HG03575 (cell line): Measurements from ENCODE around the gene GRP.

Experiments used
- ATAC-seq: cut with Tn5 transposase; IDR thresholded peaks from one replicate; pipeline ENCODE4 v1.9.1; 2021; ENCODE audit not compliant: unreplicated experiment, insufficient number of reproducible peaks, low FRiP score; ENCODE audit errors: extremely low read depth

GRP gene

DNA sequence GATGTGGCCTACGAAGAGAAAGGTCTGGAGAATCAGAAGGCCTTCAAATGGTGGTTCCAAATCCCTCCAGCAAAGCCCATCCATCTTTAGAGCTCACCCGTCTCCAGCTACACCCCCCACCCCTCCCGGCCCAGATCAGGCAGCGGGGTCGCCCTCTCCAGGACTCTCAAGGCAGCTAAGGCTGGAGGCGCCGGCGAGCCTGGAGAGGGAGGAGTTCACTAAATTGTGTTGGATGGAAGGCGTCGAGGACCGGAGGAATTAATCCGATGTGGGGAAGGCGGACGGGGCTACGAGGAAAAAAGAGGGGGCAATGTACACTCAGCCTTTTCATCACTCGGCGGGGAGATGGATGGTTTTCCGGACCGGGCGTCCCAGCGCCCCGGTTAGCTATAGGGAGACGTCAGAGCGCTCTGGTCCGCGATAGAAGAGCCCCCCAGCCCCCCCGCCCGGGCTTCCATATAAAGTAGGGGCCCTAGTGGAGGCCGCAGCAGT is at the start of gene GRP:
GRP (plus strand) TSS at position 487 of the 492 bp plus-strand sequence. CDS start 108 bp downstream, outside the sequence.
- ATAC-seq: no peak

DNA sequence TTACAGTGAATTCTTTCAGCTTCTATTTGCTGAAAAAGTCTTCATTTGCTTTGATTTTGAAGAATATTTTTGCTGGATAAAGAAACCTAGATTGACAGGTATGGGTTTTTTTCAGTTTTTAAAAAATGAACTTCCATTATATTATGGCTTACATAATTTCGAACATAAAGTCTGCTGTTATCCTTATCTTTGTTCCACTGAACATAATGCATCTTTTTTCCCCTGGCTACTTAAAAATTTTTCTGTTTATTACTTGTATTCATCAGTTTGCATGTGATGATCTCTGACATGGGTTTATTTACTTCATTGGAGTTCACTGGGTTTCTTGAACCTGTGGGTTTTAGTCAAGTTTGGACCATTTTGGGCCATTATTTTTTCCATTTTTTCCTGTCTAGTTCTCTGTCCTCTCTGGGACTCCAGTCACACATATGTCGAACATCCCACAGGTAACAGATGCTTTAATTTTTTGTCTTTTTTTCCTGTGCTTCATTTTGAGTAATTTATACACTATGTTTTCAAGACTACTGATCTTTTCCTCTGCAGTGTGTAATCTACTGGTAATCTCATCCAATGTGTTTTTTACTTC is 47.2 kb upstream of the GRP start:
- ATAC-seq: no peak

DNA sequence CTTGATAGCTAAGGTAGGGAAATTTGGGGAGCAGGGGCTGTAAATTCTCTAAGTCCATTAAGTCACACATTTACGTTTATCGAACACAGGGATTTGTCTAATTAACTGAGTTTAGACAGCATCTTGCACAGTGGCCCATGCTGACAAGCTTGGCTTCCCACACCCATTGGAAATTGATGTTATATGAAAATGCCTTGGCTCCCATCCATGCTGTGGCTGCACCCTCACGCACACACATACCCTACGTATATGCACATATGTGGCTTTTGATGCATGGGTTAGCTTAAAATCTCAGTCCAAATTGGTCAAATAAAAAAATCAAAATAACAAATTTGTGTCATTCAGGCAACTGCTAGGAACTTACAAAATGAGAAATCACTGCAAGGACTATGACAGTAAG is 42.5 kb upstream of the GRP start:
- ATAC-seq: no peak

DNA sequence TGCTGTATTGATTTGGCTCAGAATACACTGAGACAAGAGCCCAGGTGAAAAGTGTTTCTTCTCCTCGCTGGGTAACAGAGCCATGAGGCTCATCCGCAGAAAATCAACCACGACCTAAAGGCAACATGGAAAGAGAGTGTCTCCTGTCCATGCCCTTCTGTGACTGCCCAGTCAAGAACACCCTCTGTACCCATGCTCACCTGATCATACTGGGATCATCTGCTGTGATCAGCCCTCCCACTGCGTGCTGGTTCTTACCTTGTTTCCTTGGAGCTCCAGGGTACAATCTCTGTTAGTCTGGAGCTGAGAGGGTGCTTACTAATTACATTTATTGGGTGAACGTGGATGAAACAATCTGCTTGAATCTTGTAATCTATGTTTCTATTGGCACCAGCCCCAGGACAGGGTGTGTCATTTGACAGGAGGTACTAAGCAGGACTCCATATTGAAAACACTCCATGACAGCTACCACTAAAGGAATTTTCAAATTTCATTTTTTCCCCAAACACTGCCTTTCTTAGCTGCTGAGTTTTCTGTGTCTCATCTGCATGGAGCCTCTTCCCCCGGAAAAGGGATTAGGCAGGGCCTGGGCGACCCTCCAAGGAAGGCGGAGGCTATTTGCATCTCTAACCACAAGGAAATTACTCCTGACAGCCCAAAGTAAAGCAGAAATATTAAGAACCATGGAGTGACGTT is 39.7 kb upstream of the GRP start:
- ATAC-seq: no peak

DNA sequence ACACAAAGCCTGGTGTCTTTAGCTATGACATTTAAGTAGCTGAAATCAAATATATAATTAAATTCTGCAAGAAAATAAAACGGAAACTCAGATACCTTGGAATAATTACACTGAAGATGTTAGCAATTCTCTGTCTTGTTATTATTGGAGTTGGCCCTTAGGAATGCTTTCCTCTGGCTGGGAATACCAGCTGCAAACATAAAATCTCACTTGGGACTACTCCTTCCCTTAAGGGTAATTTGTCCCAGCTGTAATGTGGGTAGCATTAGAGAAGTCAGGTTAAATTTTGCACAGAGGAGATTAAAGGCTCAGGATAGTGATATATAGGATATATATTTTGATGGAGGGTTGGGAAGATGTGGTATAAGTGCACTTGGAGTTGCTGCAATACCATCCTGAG is 37.3 kb upstream of the GRP start:
- ATAC-seq: no peak

DNA sequence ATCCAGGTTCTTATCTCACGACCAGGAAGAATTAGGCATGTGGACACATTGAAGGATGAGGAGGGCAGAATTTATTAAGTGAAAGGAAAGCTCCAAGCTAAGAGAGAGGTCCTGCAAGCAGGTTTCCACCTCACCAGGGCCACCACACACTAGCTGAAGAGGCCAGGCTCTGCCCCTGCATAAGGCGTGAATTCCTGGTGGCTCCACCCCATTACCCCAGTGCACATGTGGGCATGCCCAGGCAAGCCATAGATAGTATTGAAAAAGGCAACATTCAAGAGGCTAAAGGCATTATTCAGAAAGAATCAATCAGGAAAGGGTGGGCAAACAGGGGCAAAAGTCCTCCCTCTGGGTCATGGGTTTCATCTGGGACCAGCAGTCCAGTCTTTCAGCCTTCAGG is 30.9 kb upstream of the GRP start:
- no peak for ATAC-seq

DNA sequence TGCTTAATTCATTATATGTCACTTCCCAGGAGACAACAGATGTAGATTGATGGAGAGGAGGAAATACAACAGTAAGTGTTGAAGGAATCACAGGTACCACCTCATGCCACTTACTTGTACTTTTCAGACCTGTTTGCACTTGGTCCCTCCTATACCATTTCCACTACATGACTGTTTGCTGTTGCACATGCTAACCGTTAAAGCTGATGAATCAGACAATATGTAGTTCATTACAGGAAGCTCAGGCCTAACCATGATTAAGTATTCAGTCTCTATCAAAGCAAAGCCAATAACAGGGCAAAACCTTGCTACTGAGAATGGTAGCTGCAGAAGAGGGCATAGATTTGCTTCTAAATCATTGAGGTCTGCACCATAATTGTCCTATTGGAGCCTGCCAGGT is 30.2 kb upstream of the GRP start:
- no peak for ATAC-seq

DNA sequence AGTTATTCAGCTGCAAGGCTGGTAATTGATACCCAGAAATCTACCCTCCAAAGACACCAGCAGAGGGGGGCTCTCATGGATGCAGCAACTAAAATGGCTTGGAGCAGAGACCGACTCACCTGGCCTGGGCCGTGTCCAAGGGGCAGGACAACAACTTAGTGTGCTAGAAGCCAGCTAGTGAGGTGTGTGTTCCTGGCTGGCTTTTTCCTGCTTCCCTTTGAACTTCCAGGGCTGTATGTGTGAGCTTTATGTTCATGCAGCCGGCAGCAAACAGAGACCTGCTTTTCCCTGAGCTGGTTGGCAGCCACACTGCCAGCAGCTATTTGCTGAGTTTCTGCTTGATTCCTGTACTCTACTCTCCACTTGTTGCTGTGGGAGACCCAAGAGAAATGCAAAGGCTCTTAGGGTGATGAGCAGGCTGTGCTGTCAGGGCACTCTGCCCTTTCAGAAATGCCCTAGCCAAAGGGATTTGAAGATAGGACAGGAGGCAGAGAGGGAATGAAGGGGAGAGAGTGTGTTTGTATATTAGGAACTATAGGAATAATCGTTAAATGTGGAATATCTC is 23.7 kb upstream of the GRP start:
- no peak for ATAC-seq

DNA sequence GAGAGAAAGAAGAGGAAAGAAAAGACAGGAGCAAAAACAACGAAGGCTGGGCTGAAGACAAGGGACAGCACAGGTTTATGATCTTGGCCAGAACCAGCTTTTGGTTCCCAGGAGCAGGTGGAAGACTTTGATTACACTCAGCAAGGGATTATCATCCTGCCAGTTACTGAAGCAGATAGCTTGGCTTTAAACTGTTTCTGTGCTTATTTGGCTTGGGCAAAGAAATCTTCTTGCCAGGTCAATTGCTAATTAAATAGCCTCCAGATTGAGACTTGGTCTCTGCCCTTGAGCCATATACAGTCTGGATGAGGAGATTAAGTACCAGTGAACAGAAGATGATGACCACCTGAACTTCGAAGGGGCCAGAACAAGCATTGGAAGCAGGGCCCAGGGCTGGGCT is 22.3 kb upstream of the GRP start:
- ATAC-seq: no peak

DNA sequence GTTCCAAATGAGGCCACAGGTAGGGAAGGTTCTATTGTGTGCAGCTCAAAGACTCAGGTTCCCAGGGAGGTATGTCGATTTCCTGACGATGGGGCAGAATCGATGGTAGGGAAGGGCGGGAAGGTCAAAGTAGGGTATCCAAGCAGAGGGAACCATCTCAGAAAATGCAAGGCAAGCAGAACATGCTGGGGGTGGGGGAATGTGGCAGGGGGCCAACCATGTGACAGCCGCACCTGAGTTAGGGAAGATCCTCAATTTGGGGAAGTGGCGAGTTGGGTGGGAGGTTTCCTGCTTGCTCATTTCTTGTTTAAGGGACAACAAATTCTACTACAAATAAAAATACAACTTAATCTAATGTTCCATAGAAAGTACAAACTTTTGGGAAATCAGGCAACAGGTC is 21.7 kb upstream of the GRP start:
- no peak for ATAC-seq

DNA sequence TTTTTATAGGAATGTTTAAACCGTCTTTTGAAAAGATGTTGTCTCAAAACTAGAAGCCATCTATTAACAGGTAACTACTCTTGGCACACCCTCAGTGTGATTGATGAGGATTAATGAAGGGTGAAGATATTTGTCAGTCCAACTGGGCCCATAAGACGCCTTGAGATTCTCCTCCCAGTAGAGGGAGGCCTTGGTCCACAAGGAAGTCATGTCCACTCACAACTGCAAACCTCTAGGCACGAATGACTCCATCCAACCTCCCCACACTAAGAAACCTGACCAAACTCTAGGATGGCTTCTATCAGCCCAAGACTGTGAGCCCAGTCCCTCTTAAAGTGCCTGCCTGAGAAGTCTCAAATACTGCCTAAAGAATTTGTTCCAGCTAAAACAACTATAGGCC is 19.2 kb upstream of the GRP start:
- ATAC-seq: no peak

DNA sequence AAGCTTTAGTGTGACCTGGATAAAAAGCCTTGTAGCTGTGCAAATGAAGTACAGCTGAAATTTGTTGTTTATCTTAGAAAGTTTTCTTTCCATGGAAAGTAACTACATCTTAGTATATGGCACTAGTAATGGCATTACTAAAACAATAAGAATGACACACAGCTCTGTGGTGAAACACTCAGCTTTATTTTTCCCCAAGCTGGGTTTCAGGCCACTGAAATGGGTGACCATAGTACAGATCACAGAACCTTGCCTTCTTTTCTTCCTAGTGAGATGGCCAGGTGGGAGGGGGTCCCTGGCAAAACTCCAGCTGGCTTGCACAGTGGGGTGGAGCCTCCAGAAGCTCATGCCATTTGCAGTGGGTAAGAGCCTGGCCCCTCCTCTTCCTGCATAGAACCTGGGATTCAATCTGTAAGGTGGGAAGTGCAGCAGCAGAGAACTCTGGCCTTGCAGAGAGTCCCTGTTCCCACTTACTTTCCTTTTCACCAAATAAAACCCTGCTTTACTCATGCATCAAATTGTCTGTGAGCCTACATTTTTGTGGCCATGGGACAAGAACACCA is 17.6 kb upstream of the GRP start:
- ATAC-seq: no peak

DNA sequence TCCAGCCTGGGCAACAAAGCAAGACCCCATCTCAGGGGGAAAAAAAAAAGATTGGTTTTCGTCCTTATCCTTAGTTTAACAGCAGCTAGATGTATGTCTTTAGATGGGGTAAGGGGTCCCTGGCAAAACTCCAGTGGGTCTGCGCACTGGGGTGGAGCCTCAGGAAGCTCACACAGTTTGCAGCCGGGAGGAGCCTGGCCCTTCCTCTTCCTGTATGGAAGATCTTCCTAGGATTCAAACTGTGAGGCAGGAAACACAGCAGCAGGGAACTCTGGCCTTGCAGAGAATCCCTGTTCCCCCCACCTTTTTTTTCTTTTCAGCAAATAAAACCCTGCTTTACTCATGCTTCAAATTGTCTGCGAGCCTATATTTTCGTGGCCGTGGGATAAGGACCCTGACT is 12.5 kb upstream of the GRP start:
- ATAC-seq: no peak

DNA sequence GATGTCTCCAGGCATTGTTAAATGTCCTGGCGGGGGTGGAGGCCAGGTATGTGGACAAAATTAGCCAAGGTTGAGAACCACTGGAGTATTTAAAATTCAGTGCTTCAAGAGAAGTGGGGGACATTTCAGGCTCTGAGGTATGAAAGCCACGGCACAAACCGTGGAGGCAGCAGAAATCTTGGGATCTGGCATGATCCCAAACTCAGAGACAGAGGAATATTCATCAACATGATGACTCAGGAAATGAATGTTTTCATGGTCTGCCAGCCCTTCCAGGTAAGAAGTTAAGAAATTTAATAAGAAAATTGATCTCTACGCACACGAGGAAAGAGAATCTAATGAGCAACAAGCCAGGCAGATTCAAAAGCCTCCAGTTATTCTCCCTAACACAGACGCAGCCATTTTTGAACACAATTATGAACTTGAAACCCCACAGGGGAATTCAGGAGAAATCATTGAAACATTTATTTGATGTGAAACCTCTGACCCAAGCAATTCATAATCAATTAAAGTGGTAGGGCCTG is 11.3 kb upstream of the GRP start:
- ATAC-seq: no peak

DNA sequence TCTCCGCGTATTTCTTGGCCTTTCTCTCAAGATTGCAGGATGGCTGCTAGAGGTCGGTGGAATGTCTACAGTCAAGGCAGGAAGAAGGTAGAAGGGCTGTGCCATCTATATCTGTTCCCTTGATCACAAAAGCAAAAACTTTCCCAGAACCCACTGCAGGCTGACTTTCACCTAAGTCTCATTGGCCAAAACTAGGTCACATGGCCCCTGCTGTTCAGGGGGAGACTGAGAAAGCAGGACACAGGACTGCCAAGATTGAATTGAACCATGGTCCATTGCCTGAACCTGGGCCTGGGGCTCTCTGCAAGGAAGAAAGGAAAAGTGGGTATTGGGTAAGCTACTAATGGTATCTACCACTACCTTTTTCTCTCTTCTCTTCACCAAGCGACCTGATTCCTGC is 9.7 kb upstream of the GRP start:
- ATAC-seq: no peak

DNA sequence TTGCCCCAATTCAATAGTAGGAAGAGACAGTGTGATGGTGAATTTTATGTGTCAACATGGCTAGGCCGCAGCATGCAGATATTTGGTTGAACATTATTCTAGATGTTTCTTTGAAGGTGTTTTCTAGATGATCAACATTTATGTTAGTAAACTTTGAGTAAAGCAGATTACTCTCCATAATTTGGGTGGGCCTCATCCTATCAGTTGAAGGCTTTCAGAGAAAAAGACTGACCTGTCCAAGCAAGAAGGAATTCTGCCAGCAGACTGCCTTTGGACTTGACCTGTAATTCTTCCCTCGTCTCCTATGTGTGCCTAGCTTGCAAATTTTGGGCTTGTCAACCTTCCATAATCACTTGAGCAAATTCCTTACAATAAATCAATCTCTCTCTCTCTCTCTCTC is 8.3 kb upstream of the GRP start:
- no peak for ATAC-seq

DNA sequence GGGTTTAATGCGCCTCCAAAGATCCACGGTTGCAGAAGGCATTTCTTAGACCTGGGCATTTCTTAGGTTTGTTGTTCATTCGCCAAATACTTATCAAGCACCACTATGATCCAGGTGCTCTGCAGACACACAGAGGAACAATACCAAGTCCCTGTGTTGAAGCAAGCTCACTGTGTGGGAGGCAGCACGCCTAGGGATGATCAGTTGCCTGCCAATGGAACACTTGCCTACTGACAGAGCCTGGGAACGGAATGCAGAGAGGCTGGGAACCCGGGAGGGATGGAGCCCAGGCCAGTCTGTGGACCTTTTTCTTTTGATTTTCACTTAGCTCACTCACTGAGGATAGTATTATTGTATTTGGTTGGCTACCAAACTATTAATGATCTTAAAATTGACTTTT is 1.9 kb upstream of the GRP start:
- ATAC-seq: no peak

DNA sequence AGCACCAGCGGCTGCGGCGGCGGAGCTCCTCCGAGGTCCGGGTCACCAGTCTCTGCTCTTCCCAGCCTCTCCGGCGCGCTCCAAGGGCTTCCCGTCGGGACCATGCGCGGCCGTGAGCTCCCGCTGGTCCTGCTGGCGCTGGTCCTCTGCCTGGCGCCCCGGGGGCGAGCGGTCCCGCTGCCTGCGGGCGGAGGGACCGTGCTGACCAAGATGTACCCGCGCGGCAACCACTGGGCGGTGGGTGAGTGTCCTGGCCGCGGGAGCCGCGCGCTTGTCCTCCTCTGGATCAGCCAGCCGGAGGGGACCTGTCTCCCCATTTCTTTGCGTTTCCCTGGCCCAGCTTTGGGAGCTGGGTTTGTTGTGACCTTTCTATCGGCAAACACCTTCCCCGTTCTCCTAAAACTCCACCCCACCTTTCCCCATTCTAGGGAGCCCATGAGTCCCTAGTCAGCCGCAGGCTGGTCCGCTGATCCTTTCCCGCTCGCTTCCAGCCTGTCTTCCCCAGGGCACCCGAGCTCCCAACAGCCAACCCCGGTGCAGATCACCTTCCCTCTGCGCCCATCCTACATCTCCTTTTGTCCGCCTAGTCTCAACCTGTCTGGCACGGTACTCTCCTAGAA is 316 bp downstream of the GRP start:
- ATAC-seq: no peak
